OCI-LY1 (cell line): Measurements from ENCODE around the gene EPS8L2.

Experiments used
- H2AFZ ChIP-seq: fragments of 200-600 bp; sonication (generic), shearing (Covaris generic); 2 replicates; pipeline ENCODE4 v1.6.0; 2014; ENCODE audit warnings: antibody characterized with exemption, mild to moderate bottlenecking, low read length
- H3F3A ChIP-seq: fragments of 200-600 bp; sonication (generic), shearing (Covaris generic); 2 replicates; pipeline ENCODE4 v1.6.0; 2014; ENCODE audit warnings: mild to moderate bottlenecking, antibody characterized with exemption, low read length, moderate library complexity; ENCODE audit not compliant: insufficient read depth
- H3K27ac ChIP-seq: fragments of 200-600 bp; sonication (generic); 2 replicates; pipeline ENCODE4 v1.5.1; 2014; ENCODE audit warnings: low read length, mixed run types, mild to moderate bottlenecking, low read depth; ENCODE audit not compliant: poor library complexity, severe bottlenecking
- H3K27me3 ChIP-seq: fragments of 200-600 bp; sonication (generic); 2 replicates; pipeline ENCODE4 v1.6.0; 2014; ENCODE audit warnings: antibody characterized with exemption, mild to moderate bottlenecking, low read length, moderate library complexity; ENCODE audit not compliant: insufficient read depth
- H3K36me3 ChIP-seq: fragments of 200-600 bp; sonication (generic); 2 replicates; pipeline ENCODE4 v1.6.1; 2014; ENCODE audit warnings: mild to moderate bottlenecking, antibody characterized with exemption, low read length, moderate library complexity, mixed read lengths; ENCODE audit not compliant: insufficient read depth
- H3K4me1 ChIP-seq: fragments of 200-600 bp; sonication (generic); 2 replicates; pipeline ENCODE4 v1.5.1; 2014; ENCODE audit warnings: mild to moderate bottlenecking, low read length, moderate library complexity; ENCODE audit not compliant: insufficient read depth, severe bottlenecking
- H3K4me2 ChIP-seq: fragments of 200-600 bp; sonication (generic), shearing (Covaris generic); 2 replicates; pipeline ENCODE4 v1.6.1; 2014; ENCODE audit warnings: low read length
- H3K4me3 ChIP-seq: fragments of 200-600 bp; sonication (generic); 2 replicates; pipeline ENCODE4 v1.5.1; 2014; ENCODE audit warnings: low read length, low read depth, mild to moderate bottlenecking, mixed read lengths; ENCODE audit not compliant: poor library complexity, severe bottlenecking
- H3K79me2 ChIP-seq: fragments of 200-600 bp; shearing (Covaris generic); 2 replicates; pipeline ENCODE4 v1.6.1; 2016; ENCODE audit warnings: mixed run types, low read length, mixed read lengths; ENCODE audit not compliant: insufficient read depth
- H3K9ac ChIP-seq: fragments of 200-600 bp; sonication (generic), shearing (Covaris generic); 2 replicates; pipeline ENCODE4 v1.6.1; 2014; ENCODE audit warnings: mild to moderate bottlenecking, low read length, mixed read lengths
- H3K9me2 ChIP-seq: fragments of 200-600 bp; sonication (generic), shearing (Covaris generic); 2 replicates; pipeline ENCODE4 v1.6.1; 2014; ENCODE audit warnings: low read depth, mild to moderate bottlenecking, low read length, mixed read lengths
- H3K9me3 ChIP-seq: fragments of 200-600 bp; shearing (Covaris generic); 2 replicates; pipeline ENCODE4 v1.6.1; 2014; ENCODE audit warnings: low read length, mixed read lengths
- H4K20me1 ChIP-seq: fragments of 200-600 bp; sonication (generic), shearing (Covaris generic); 2 replicates; pipeline ENCODE4 v1.6.0; 2016; ENCODE audit warnings: mild to moderate bottlenecking, low read length; ENCODE audit not compliant: insufficient read depth
- EZH2 ChIP-seq: fragments of 200-600 bp; sonication (generic), shearing (Covaris generic); IDR thresholded peaks from 2 replicates; pipeline ENCODE4 v1.8.0; 2017; ENCODE audit warnings: borderline replicate concordance, mixed run types, mild to moderate bottlenecking, antibody characterized with exemption, low read length, moderate library complexity, mixed read lengths
- TF ChIP-seq, protein P1 (sequence below): fragments of 200-600 bp; sonication (generic), shearing (Covaris generic); IDR thresholded peaks from 2 replicates; pipeline ENCODE4 v1.5.1; 2017; ENCODE audit warnings: mild to moderate bottlenecking, antibody characterized with exemption, low read length, moderate library complexity, mixed read lengths

EPS8L2 gene

DNA sequence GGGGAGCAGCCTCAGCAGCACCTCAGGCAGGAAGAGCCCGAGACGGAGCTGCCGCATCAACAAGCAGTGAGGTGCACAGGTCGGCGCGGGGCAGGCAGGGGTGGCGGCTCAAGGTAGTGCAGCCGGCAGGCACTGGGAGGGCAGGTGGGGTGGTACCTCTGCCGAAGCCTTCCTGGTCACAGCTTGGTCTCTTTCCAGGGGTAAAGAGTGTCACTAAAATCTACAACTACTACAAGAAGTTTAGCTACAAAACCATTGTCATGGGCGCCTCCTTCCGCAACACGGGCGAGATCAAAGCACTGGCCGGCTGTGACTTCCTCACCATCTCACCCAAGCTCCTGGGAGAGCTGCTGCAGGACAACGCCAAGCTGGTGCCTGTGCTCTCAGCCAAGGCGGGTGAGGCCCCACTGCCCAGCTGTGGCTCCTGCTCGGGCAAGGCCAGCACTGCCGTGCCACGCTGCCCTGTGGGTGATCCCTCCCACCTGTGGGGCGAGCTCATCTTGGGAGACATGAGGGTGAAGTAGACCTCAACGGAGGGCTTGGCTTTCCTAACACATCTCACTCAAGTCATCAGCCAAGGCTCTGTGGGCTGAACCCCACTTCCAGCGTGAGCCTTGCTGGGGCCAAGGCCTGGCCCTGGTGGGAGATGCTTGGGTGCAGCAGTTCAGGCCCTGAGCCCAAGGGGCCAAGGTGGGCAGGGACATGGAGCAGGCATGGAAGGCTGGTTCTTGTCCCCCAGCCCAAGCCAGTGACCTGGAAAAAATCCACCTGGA is 57.7 kb downstream of the EPS8L2 start:
- Histone ChIP-seq H3F3A (no peaks in the 10 kb centered on the region), H3K36me3 (peaks cover 81% of the 10 kb centered on the region)
- no peak for TF ChIP-seq EZH2
- TF ChIP-seq, protein P1, sequence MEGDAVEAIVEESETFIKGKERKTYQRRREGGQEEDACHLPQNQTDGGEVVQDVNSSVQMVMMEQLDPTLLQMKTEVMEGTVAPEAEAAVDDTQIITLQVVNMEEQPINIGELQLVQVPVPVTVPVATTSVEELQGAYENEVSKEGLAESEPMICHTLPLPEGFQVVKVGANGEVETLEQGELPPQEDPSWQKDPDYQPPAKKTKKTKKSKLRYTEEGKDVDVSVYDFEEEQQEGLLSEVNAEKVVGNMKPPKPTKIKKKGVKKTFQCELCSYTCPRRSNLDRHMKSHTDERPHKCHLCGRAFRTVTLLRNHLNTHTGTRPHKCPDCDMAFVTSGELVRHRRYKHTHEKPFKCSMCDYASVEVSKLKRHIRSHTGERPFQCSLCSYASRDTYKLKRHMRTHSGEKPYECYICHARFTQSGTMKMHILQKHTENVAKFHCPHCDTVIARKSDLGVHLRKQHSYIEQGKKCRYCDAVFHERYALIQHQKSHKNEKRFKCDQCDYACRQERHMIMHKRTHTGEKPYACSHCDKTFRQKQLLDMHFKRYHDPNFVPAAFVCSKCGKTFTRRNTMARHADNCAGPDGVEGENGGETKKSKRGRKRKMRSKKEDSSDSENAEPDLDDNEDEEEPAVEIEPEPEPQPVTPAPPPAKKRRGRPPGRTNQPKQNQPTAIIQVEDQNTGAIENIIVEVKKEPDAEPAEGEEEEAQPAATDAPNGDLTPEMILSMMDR = no peak

DNA sequence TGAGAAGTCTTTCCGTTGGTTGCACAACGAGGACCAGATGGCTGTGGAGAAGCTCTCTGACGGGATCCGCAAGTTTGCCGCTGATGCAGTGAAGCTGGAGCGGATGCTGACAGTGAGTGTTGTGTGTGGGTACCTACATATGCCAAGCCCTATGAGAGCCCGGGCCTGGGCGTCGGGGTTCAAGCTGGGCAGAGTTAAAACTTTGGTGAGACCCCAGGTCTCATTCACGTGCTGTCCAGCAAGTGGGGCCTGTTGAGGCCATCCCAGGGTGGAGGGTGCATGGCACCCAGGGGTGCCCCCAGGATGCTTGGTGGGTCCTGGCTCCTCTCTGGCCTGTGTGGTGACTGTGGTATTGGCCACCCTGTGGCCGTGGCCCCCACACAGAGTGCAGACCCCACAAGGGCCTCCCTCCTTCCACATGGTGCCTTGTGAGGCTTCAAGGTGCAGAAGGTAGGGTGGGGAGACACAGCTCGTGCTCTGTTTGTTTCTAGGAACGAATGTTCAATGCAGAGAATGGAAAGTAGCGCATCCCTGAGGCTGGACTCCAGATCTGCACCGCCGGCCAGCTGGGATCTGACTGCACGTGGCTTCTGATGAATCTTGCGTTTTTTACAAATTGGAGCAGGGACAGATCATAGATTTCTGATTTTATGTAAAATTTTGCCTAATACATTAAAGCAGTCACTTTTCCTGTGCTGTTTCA is 58.4 kb downstream of the EPS8L2 start:
- peaks cover 75% of the 10 kb centered on the region for H3K36me3 ChIP-seq
- H3K79me2 ChIP-seq = no peaks in the 10 kb centered on the region
- no peak overlapping the region for H2AFZ ChIP-seq
- no peaks in the 10 kb centered on the region for H3K27me3 ChIP-seq
- no peak overlapping the region for H3K9ac ChIP-seq
- H3F3A ChIP-seq = no peaks in the 10 kb centered on the region
- H4K20me1 ChIP-seq = no peaks in the 10 kb centered on the region
- H3K4me1 ChIP-seq = peaks cover 5% of the 10 kb centered on the region
- TF ChIP-seq, protein P1 = no peak
- TF ChIP-seq EZH2 = no peak
- no peaks in the 10 kb centered on the region for H3K9me2 ChIP-seq
- H3K9me3 ChIP-seq = no peaks in the 10 kb centered on the region
- no peak overlapping the region for H3K4me2 ChIP-seq
- no peak overlapping the region for H3K27ac ChIP-seq
- H3K4me3 ChIP-seq = no peak overlapping the region

More for the DNA sequence above, 57.7 kb downstream of the EPS8L2 start:
- Histone ChIP-seq H3K27me3 (no peaks in the 10 kb centered on the region), H3K9me2 (no peaks in the 10 kb centered on the region), H3K9ac (no peak overlapping the region), H3K4me3 (no peak overlapping the region), H3K4me1 (peaks cover 5% of the 10 kb centered on the region), H4K20me1 (no peaks in the 10 kb centered on the region), H3K4me2 (no peak overlapping the region), H3K79me2 (no peaks in the 10 kb centered on the region), H3K9me3 (no peaks in the 10 kb centered on the region), H2AFZ (no peak overlapping the region), H3K27ac (peak overlapping the region; percentile 41)

DNA sequence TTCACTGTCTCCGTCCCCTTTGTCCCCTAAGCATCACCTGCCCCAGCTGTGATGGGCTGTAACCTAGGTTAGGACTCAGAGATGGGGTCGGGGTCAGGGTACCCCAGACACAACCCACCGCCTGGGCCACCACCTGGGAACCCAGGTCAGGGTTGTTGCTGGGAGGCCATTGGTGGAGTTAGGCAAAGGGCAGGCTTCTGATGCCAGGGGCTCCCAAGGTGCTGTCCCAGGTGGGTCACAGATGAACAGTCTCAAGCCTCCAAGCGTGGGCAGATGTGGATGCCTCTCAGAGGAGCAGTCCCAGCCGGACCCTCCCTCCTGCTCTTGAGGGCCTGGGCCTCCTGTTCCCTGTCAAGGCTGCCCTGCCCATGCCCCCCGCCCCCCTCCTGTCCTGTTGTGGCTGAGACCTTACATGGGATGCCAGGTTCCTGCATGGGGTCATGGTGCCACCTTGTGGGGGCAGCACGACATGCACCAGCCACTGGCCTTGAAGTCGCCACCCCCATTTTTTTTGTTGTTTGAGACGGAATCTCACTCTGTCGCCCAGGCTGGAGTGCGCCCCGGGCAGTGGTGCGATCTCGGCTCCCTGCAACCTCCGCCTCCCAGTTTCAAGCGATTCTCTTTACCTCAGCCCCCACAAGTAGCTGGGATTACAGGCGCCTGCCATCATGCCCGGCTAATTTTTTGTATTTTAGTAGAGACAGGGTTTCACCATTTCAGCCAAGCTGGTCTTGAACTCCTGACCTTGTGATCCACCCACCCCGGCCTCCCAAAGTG is 59.2 kb downstream of the EPS8L2 start:
- Histone ChIP-seq H3K27me3 (no peaks in the 10 kb centered on the region), H4K20me1 (no peaks in the 10 kb centered on the region), H3F3A (no peaks in the 10 kb centered on the region), H2AFZ (no peak overlapping the region), H3K27ac (no peak overlapping the region), H3K4me1 (peaks cover 5% of the 10 kb centered on the region), H3K79me2 (no peaks in the 10 kb centered on the region), H3K4me2 (no peak overlapping the region), H3K36me3 (peaks cover 74% of the 10 kb centered on the region), H3K9me3 (no peaks in the 10 kb centered on the region), H3K9ac (no peak overlapping the region), H3K4me3 (no peak overlapping the region), H3K9me2 (no peaks in the 10 kb centered on the region)
- TF ChIP-seq, protein P1 = peak; percentile 72
- TF ChIP-seq EZH2 = no peak
